Endodermal cell (in vitro differentiated cells): Measurements from ENCODE around the gene OTP. TPM values are rescaled to one million over a fixed set of nuclear protein-coding genes. Genes with fewer than 3 reads are reported as not detected.

Experiments
- DNase-seq: peaks from one replicate; pipeline ENCODE4 v3.0.0-alpha.2; 2017
- H3K27ac ChIP-seq: 2 replicates; pipeline ENCODE4 v1.5.1; 2013; ENCODE audit warnings: mild to moderate bottlenecking, low read depth, low read length, moderate library complexity
- H3K27me3 ChIP-seq: 2 replicates; pipeline ENCODE4 v1.6.1; 2013; ENCODE audit warnings: mild to moderate bottlenecking, low read length, moderate library complexity; ENCODE audit not compliant: insufficient read depth, control insufficient read depth, poor library complexity, severe bottlenecking
- H3K36me3 ChIP-seq: 2 replicates; pipeline ENCODE4 v1.7.0; 2013; ENCODE audit warnings: mild to moderate bottlenecking, low read length, moderate library complexity; ENCODE audit not compliant: control insufficient read depth, insufficient read depth
- H3K4me1 ChIP-seq: one replicate; pipeline ENCODE4 v1.7.0; 2013; ENCODE audit warnings: low read length; ENCODE audit not compliant: control insufficient read depth, insufficient read depth
- H3K4me3 ChIP-seq: 2 replicates; pipeline ENCODE4 v1.5.1; 2013; ENCODE audit warnings: mild to moderate bottlenecking, low read length, moderate library complexity
- H3K9ac ChIP-seq: 2 replicates; pipeline ENCODE4 v1.6.1; 2013; ENCODE audit warnings: mild to moderate bottlenecking, low read length, moderate library complexity; ENCODE audit not compliant: poor library complexity, severe bottlenecking; ENCODE audit errors: extremely low read depth
- H3K9me3 ChIP-seq: 2 replicates; pipeline ENCODE4 v1.6.1; 2013; ENCODE audit warnings: mild to moderate bottlenecking, low read length, moderate library complexity; ENCODE audit not compliant: control insufficient read depth
- H3K27ac Mint-ChIP-seq: 2 replicates; pipeline ENCODE4 v1.8.0; 2020; ENCODE audit warnings: mixed read lengths
- H3K27me3 Mint-ChIP-seq: 2 replicates; pipeline ENCODE4 v1.8.0; 2021; ENCODE audit warnings: mild to moderate bottlenecking, mixed read lengths; ENCODE audit not compliant: insufficient read depth
- H3K36me3 Mint-ChIP-seq: 2 replicates; pipeline ENCODE4 v1.8.0; 2020; ENCODE audit warnings: low read depth, mixed read lengths
- H3K4me1 Mint-ChIP-seq: 2 replicates; pipeline ENCODE4 v1.8.0; 2020; ENCODE audit warnings: mixed read lengths
- H3K4me3 Mint-ChIP-seq: 2 replicates; pipeline ENCODE4 v1.8.0; 2020; ENCODE audit warnings: mild to moderate bottlenecking, moderate library complexity, mixed read lengths
- H3K9me3 Mint-ChIP-seq: 2 replicates; pipeline ENCODE4 v1.8.0; 2020; ENCODE audit warnings: mild to moderate bottlenecking, mixed read lengths
- WGBS, 2 experiments: methylation state at CpG; one replicate each; pipeline versions ENCODE4 v1.1.5 to v1.1.7; 2013; ENCODE audit warnings: missing lambda C conversion rate in 2 of 2, mixed read lengths in 1 of 2; ENCODE audit not compliant: insufficient coverage in 1 of 2, insufficient read length in 1 of 2; 5-methylcytosine and 5-hydroxymethylcytosine counted together
- total RNA-seq, 2 donors: library from RNA; stranded (reverse); fragmentation: NEBNext Ultra II Directional in 1 of 2; extraction: Animal tissue kit (Norgen Biotek cat#: 25700) in 1 of 2; gene quantifications; 2 replicates in 1 of 2; 3 replicates in 1 of 2; pipeline ENCODE4 v1.2.1, GENCODE V29; 2021
- TF ChIP-seq, protein P1 (sequence below): fragments of 200-600 bp; sonication (generic); conservative IDR thresholded peaks from 2 replicates; pipeline ENCODE4 v1.5.0; 2021; ENCODE audit warnings: antibody characterized with exemption, mild to moderate bottlenecking

The OTP gene
- total RNA-seq, 2 donors from 2014 or later: not detected

DNA sequence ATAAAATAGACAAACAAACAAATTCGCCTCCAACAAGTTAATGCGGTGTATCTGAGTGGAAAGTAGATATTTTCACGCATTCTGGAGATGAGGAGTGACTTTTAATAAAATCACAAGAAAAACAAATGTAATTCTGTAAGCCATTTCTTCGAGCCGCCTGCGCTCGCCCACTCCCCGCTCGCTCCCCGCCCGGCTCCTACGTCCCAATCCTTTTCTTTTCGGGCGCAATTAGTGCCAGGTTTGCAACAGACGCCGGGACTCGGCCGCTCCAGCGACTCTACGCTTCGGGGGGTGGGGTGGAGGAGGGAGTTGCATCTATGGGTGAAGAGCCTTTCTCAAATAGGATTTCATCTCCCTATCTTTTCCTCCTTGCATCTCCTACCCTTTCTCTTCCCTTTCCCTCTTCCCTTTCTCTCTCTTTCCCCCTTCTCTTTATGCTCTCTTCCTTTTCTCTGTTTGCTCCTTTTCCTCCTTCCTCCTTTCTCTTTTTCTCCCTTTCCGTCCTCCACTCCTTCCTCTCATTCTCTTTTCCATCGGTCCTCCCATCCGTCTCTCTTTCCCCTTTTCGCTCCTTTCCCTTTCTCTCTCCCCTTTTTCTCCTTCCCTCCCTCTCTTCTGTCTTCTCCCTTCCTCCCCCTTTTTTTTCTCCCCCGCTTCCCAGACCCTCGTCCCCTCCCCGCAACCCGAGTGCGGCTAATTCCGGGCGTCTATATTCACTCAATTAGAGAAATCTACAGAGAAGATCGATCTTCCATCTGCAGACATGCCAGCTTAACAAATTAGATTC lies 6.1 kb upstream of the OTP start:
- H3K9me3 ChIP-seq: no peaks in the 10 kb centered on the region
- H3K4me3 Mint-ChIP-seq: peak overlapping the region; percentile 40
- no peak overlapping the region for H3K27ac Mint-ChIP-seq
- H3K27me3 Mint-ChIP-seq: peaks cover 99% of the 10 kb centered on the region
- H3K36me3 Mint-ChIP-seq: no peaks in the 10 kb centered on the region
- TF ChIP-seq, protein P1, sequence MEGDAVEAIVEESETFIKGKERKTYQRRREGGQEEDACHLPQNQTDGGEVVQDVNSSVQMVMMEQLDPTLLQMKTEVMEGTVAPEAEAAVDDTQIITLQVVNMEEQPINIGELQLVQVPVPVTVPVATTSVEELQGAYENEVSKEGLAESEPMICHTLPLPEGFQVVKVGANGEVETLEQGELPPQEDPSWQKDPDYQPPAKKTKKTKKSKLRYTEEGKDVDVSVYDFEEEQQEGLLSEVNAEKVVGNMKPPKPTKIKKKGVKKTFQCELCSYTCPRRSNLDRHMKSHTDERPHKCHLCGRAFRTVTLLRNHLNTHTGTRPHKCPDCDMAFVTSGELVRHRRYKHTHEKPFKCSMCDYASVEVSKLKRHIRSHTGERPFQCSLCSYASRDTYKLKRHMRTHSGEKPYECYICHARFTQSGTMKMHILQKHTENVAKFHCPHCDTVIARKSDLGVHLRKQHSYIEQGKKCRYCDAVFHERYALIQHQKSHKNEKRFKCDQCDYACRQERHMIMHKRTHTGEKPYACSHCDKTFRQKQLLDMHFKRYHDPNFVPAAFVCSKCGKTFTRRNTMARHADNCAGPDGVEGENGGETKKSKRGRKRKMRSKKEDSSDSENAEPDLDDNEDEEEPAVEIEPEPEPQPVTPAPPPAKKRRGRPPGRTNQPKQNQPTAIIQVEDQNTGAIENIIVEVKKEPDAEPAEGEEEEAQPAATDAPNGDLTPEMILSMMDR: no peak
- 0 to 1% methylated on average over 19 to 27 of the region's 33 CpGs for WGBS, 2 experiments
- no peak overlapping the region for H3K9ac ChIP-seq
- no peak overlapping the region for H3K27ac ChIP-seq
- peak; percentile 81 for DNase-seq
- peak overlapping the region; percentile 69 for H3K4me3 ChIP-seq
- H3K4me1 Mint-ChIP-seq: peaks cover 26% of the 10 kb centered on the region
- no peaks in the 10 kb centered on the region for H3K36me3 ChIP-seq
- H3K9me3 Mint-ChIP-seq: no peaks in the 10 kb centered on the region
- H3K27me3 ChIP-seq: peaks cover 100% of the 10 kb centered on the region
- H3K4me1 ChIP-seq: peaks cover 6% of the 10 kb centered on the region

DNA sequence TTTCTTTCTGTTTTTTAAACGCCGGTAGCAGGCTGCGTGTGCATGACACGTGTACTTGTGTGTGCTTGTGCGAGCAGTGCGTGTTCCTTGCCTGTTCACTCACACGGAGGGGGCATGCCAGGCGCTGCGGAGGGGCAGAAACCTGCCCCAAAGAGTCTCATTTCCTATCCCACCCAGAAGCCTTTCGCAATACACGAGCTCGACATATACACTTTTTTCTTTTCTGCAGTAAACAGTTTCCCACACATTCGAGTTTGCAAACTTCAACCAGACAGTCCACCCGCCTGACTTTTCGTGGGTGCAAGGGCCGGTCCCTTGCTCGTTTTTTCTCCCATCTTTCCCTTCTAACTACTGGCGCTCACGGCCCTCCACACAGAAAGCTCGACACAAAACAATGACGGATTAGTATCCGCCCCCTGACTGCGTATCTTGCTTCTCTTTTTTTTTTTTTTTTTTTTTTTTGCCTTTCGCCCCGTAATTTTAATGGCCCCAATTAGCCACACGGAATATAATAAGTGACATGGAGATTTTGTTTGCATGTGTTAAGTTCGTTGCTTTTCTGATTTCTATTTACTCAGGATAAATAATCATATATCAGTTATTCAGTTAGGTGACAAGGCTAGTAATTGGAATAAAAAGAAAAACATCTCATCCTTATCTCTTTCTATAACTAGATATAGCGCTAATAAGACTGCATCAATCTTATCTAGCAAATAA lies 5.3 kb upstream of the OTP start:
- Mint-ChIP-seq H3K27me3 (peaks cover 99% of the 10 kb centered on the region), H3K4me1 (peaks cover 26% of the 10 kb centered on the region), H3K27ac (no peak overlapping the region), H3K9me3 (no peaks in the 10 kb centered on the region), H3K4me3 (peak overlapping the region; percentile 40), H3K36me3 (no peaks in the 10 kb centered on the region)
- no peaks in the 10 kb centered on the region for H3K9me3 ChIP-seq
- no peak overlapping the region for H3K27ac ChIP-seq
- H3K27me3 ChIP-seq: peaks cover 100% of the 10 kb centered on the region
- H3K4me3 ChIP-seq: peak overlapping the region; percentile 69
- TF ChIP-seq, protein P1: no peak
- WGBS, 2 experiments: 0 to 2% methylated on average over 10 to 25 of the region's 28 CpGs
- peaks cover 6% of the 10 kb centered on the region for H3K4me1 ChIP-seq
- no peak overlapping the region for H3K9ac ChIP-seq
- H3K36me3 ChIP-seq: no peaks in the 10 kb centered on the region
- no peak for DNase-seq

GRCh38 chr5:77642738-77643653 lies 4.5 kb upstream of the OTP start:
- Mint-ChIP-seq H3K4me1 (peaks cover 26% of the 10 kb centered on the region), H3K27me3 (peaks cover 99% of the 10 kb centered on the region)

More at GRCh38 chr5:77642738-77643653, 4.5 kb upstream of the OTP start:
- Mint-ChIP-seq H3K36me3 (no peaks in the 10 kb centered on the region), H3K4me3 (peak overlapping the region; percentile 40), H3K9me3 (no peaks in the 10 kb centered on the region), H3K27ac (no peak overlapping the region)
- H3K9ac ChIP-seq: no peak overlapping the region
- H3K4me3 ChIP-seq: peak overlapping the region; percentile 69
- no peak overlapping the region for H3K27ac ChIP-seq
- TF ChIP-seq, protein P1: no peak
- peak; percentile 79 for DNase-seq
- H3K4me1 ChIP-seq: peaks cover 6% of the 10 kb centered on the region
- WGBS, 2 experiments: 0 to 4% methylated on average over 9 to 21 of the region's 21 CpGs
- H3K9me3 ChIP-seq: no peaks in the 10 kb centered on the region
- H3K36me3 ChIP-seq: no peaks in the 10 kb centered on the region
- H3K27me3 ChIP-seq: peaks cover 100% of the 10 kb centered on the region
